GM04503 (cell line): ENCODE measurements around the gene TFEB.

Experiments used
- DNase-seq: peaks from one replicate; pipeline ENCODE4 v3.0.0-alpha.2; 2012; ENCODE audit warnings: low read depth

TFEB gene

DNA sequence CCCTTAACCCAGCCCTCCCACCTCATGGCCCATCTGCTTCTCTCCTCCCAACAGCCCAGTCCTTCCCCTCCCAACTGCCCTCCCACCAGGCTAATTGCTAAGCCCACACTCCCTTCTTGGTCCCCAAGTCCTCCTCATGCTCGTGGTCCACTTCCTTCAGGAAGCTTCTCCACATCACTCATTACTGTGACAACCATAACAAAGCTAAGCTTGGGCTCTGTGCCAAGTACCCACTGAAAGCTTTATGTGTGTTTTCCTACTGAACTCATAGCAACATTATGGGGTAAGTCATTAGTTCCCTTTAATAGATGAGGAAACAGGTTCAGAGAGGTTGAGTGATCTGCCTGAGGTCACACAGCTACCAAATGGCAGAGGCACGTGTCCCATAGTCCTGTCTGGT lies 28.1 kb upstream of the TFEB start:
- no peak for DNase-seq

DNA sequence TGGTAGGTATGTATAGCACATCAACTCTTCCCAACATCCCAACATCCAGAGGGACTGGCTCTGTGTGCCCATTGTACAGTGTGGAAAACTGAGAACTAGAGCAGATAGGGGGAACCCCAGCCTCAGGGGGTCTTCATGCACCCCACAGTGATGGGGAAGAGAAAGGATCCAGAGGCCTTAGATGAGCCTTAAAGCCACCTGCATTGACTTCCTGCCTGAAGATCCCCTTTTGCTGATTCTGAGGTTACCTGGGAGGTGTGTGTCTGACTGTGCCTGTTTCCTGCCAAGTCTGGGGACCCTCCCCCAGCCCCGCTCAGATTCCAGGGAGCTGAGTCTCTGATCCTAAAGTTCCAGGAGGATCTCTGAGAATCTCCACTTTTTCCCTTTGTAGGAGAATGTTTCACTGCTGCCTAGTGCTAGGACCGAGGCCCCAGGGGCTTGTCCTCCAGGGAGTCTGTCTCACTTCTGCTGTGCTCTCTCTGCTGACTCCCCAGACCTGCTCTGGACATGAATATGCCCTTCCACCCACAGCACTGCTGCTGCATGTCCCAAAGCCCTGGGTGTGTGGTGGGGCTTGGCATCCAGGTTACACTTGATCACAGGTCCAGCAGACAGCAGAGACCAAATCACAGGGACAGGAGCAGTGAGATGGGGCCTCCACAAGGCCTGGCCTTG lies 24.6 kb upstream of the TFEB start:
- no peak for DNase-seq

DNA sequence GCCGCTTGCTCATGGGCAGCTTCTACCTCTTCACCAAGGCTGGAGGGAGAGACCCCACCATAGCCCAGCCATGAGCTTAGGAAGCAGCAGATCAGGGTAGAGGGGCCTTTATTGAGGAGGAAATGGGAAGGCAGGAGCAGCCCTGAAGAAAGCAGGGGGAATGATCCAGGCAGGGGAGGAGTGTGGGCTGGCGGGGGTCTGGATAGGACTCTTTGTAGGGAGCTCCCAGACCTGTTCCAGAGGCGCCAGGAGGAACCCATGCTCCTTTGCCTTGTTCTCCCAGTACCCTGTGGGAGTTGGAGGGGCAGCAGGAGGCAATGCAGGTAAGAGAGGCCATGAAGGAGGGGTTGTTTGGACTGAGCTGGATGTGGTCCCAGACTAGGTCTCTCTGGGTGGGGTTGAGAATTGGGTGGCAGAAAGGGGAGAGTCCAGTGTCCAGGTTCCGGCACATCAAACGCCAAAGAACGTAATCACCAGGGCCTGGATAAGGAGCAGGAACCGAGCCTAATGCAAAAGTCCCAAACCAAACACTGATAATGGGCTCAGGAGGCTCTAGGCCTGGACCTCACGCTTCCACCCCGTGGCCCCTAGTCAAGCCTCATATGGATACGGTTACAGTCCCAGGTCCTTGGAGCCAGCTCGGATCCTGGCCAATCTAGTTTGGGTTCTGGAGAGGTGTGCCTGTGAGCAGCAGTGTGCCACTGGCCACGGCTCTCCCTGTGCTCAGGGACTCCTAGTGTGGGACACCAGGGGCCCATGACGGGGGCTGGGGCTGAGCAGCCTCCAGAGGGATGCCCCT lies 23.9 kb upstream of the TFEB start:
- no peak for DNase-seq

DNA sequence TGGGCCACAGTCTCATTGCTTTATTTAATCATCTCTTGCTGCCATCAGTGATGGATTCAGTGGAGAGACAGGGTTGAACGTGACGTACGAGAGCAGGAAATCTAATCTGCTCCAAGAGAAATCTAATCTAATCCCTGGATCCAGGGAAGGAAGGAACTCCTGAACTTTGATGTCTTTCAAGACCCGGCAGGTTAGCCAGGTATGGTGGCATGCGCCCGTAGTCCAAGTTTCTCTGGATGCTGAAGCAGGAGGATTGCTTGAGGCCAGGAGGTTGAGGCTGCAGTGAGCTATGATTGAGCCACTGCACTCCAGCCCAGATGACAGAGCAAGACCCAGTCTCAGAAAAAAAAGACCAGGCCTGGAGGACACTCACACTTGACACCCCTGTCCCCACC lies 23.2 kb upstream of the TFEB start:
- DNase-seq, result no peak

DNA sequence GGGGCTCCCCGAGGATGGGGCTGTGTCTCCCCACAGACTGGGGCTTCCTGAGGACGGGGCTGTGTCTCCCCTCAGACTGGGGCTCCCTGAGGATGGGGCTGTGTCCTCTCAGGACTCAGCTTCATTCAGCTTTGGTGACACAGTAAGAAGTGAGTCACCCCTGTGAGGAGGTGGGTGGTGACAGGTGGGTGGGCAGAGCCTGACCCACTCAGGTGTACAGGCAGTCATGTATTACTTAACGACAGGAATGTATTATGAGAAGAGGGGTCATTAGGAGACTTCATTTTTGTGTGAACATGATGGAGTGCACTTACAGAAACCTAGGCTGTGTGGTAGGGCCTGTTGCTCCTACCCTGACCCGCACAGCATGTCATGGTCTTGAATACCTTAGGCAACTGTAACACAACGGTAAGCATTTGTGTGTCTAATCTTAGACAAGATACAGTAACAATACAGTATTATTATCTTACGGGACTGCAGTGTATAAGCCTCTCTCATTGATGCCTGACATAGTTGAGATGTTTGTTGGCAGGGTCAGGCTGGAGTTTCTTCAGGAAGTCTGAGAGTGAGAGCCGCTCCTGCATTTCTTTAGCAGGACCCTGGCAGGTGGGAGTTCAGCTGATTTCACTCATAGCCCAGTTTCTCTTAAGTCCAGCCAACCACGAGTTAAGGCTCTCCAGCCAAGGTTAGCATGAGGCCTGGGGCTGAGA lies 22.7 kb upstream of the TFEB start:
- no peak for DNase-seq

DNA sequence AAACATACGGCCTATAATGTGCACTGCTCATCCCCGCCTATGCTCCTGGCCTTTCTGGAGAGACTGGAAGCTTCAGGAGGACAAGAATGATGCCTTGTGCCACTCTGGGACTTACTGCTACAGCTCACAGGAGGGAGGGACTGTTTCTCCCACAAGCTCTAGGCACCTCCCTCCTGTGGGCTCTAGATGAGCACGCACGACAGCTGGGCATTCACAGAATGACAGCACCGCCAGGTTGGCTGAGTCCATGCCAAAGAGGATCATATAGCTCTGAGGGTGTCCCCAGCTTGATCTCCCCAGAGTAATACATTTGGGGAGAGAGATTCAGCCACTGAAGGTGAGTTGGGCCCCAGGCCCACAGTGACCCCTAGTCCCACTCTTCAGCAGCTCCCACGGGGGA lies 21.9 kb upstream of the TFEB start:
- DNase-seq, result no peak

DNA sequence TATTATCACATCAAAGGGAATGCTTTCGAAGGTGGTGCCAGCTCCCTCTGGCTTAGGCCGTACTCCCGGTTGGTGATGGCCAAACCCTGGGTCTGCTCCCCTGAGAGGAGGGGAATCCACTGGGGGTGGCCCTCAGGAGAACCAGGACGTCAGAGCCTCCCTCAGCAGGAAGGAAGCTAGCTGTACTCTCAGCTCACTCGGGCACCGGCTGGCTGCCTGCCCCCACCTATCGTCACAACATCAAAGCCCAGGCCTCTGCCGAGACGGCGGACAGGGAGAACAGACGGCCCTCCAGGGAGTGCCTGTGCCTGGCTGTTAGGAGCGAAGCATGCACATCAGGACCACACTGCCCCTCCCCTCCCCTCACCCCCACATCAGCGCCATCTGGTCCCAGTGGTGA lies 20.9 kb upstream of the TFEB start:
- DNase-seq, result no peak

DNA sequence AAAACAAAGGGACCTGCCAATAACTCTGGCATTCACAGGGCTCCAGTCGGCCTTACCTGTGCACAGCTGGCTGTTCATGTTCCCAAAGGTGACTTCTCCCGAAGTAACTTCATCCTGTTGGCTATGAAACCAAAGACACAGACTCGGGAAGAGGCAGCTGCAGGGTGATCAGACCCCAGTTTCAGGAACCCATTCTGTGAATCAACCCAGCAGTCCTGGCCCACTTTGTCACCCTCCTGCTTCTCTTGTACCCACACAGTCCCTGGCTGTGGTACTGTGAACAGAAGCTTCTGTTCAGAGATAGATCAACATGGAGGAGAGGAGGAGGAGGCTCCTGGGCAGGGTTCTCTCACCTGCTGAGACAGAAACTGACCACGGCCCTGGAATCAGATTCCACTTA lies 20.5 kb upstream of the TFEB start:
- DNase-seq, result no peak

DNA sequence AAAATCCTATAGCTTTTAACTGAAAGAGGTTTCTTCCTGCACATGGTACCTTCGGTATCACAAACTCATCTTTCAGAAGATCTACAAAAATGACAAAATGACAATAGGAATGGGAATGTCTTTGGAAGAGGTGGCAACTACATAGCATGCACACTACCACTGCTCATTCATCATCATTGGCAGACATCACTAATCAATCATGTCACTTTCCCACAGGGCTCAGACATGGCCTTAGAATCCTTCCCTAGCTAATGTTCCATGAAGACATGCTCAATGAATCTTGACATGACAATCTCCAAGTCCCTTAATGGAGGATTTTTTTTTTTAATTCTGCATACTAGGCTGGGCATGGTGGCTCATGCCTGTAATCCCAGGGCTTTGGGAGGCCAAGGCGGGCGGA lies 15.0 kb upstream of the TFEB start:
- DNase-seq, result no peak

DNA sequence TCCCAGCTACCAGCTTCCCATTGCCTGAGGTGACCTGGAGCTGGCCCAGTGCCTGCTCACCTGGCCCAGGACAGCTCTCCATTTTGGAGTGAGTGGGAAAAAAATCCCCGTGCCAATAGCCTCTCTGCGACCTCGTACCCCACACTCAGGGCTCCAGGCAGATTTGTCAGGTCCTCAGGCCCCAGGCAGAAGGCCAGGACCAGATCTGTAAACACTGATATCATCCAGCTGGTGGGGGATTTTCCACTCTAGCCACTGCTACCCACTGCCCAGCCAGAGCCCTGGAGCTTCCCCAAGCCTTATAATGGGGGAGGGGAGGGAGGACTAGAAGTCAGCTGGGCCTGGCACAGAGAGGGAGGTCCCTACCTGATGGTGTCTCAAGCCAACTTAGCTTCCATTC lies 13.1 kb upstream of the TFEB start:
- DNase-seq, result no peak

DNA sequence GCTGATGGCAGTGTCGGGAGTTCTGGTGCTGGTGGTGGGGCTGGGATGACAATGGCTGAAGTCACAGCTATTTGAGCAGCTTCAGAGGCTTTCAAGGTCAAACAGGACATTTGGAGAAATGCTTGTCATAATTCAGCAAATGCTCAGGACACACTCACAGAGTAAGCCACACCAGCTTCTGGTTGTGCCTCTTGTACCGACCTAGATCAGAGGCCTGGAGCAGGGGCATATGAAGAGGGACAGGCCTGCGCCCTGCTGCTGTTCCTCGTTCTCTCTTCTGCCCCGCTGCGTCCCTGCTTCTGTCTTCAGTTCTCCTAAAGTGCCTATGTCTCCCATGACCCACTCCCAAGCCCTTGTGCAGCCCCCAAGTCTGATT lies 12.7 kb upstream of the TFEB start:
- DNase-seq, result no peak

DNA sequence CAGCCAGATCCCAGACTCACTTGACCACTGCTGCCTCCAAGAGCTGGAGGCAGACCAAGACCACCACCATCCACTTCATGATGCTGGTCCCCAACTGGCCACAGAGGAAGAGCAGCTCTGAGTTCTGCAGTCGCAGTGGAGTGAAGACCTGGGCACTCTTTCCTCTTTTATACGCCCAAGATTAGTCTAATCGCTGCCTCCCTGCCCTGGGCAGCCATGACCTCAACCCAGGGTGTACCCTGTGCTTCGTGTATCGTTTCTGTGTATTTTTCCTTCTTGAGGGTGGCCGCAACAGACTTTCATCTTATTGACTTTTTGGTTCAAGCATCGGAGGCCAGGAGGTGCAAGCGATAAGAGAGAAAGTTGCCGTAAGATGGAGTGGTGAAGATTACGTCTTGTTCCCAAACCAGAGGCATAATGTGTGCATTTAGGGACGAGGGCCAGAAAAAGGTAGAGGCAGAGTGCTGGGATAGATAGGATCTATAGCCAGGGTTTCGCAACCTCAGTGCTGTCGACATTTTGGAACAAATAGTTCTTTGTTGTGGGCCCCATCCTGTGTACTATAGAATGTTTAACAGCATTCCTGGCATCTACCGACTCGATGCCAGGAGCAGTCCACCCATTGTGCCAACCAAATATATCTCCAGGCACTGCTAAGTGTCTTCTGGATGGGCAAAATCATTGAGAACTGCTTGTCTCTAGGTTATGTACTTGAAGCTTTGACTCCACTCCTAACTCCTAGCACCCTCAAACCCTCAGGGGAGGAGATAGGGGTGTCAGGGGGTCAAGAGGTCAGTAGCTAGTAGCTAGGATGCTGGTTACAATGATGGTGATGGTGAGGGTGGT lies 12.1 kb upstream of the TFEB start, which contains the start of gene PGC:
TSS of gene PGC (minus strand) at position 142 of the 846 bp plus-strand sequence. CDS start at position 79, 63 bp downstream.
- DNase-seq, result no peak

DNA sequence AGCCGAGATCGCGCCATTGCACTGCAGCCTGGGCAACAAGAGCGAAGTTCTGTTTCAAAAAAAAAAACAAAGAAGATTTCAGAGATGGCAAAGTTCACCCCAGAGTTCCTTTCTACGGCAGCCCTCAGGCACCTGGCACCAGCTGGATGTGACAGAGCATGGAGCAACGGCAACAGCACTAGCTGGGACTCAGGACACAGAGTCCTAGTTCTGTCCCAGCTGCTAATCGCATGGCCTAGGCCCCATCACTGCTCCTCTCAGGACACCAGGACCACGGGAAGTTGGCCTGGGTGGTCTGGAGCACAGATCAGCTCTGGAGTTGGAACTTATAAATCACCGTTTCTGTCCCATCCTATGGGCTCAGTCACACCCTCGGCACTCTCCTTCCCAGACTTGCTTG lies 10.7 kb upstream of the TFEB start:
- DNase-seq, result no peak

DNA sequence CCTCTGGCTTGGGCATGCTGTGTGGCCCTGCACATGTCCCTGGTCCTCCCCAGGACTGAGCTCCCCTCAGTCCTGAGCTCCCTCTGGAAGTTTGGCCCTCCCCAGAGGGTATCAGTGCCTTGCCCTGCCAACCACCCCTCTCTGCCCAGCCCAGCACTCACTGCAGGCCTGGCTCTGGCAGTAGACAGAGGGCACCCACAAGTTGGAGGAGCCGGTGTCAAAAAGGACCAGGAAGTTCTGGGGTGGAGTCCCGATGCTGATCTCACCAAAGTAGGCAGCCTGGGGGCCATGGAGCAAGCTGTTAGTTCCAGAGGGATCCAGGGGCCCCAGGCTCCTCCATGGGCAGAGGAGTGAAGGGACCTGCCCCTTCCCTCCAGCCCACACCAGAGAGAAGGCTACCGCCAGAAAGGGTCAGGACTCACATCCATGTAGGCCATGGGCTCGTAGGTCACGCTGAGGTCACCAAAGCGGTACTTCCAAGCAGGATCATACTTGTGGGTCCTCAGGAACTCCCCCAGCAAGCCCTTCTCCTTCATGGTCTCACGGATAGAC lies 8.9 kb upstream of the TFEB start:
- no peak for DNase-seq

DNA sequence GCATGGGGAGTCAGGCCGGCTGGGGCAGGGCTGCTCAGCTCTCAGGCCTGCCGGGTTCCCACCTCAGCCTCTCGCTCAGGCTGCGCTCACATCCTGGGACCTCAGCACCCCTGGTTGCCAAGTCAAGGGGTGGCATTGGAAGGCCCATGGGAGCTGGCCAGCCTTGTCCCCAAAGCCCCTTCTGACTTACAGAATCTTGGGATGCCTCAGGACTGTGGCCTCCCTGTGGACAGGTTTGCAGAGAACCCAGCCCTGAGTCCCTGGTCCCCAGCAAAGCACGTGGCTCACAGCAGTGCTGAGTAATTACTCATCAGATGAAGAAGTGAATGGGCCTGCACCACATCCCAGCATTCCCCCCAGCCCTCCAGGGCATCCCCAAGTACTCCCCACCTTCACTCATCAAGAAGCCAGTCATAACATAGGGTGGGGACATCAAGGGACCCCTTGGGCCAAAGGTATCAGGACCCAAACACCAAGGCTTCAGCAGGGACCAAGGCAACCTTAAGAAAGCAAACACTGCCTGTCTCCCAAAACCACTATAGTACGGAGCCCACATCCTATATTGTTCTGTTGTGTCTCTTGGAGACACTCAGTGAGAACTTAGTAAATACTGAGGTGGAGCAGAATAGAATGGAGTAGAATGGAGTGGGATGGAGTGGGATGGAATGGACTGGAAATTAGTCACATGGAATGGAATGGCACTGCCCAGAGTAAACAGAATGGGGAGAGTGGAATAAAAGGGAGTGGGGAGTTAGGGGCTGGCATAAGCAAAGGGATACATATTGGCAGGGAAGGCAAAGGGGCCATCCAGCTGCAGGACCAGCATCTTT lies 8.2 kb upstream of the TFEB start:
- no peak for DNase-seq

DNA sequence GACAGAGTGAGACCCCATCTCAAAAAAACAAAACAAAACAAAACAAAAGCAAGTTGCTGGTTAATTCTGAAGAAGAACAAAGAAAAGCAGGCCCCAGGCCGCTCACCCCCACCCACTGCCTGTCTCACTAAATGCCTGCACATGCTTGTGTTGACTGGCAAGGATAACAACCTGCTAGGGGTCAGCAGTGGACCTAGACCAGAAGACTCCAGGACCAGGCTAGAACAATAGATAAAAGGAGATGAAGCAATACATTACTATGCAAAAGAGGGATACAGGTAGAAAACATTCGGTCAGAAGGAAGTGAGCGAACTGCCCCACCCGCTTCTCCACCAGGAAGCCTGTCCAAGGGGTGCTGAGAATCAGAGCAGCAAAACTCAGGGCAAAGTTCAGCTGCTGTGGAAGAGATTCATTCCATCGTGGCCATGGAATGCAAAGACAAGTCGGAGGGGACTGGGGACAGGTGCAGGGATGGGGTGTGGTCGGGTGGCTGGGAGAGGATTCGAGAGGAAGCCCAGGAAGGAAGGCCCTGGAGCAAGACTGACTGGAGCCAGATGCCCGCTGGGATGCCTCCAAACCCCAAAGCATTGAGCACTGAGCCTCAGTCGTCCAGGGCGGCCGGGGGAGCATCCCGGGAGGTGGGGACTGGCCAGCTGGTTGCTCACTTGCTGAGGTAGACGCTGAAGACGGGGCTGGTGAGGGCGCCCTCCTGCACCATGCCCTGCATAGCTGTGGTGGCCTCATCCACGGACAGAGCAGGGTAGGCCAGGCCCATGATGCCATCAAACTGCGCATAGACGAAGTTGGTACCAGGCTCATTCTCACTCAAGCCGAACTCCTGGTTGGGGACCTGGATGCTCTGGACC lies 6.5 kb upstream of the TFEB start:
- DNase-seq, result no peak

DNA sequence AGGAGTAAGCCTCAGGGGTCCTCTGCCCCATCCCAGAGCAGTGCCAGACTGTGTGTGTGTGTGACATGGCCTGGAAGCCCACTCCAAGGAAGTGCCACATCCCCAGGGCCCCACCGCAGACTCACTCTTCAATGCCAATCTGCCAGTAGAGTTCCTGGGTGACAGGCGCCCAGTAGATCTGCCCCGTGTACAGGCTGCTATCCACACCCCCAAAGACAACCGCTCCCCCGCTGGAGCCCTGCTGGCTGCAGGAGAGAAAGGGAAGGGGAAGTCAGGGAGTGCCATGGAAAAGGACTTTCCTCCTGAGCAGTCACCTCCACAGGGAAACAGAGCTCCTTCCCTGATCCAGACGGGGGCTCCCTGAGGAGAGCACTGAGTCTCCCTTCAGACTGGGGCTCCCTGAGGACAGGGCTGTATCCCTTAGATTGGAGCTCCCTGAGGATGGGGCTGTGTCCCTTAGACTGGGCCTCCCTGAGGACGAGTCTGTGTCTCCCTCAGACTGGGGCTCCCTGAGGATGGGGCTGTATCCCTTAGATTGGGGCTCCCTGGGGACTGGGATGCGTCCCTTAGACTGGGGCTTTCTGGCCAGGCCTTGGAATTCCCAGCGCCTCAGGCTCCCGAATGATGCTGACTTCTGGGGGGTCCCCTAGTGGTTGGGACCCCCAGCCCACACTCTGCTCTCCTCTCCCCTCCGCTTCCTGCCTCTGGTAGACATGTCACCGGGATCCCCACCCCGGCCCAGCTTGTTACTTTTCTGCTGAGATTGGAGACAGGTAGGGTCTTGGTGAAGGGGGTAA lies 5.2 kb upstream of the TFEB start:
- no peak for DNase-seq

DNA sequence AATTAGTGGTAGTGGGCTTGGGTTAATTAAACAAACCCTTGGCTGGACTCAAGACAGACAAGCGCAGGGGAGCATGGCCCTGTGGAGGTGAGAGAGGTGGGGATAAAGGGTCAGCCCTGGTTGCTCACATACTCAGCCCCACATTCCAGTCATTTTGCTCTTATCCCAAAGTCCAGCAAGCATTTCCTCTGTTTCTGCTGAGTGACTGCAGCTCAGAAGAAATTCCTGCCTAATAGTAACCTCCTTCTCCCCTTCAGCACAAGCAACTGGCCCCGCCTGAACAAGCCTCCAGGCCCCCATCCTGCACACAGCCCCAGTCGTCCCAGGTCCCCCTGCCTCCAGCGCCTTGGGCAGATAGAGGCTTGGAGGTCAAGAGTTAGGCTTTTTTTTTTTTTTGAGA lies 3.6 kb upstream of the TFEB start:
- DNase-seq, result no peak

DNA sequence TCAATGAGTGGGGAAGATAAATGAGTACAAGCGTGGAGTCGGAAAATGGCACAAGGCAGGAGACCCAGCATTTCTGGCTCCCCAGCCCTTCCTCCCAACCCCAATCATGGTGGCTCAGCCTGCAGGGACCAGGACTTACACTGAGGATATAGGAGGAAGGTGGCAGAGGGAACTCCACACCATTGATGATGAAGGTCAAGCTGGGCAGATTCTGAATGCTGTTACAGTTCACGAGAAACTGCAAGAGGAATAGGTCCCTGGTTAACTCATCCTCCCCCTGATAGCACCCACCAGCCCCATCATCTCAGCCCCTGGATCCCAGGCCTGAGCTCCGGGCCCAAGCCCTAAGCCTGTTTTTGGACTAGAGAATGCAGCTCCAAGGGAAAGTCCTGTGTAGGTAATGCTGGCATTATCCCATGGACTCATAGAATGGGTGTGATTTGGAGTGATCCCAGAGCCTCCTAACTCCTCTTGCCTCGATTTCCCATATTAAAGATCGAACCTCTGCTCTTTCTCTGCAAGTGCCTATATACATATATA lies 2.3 kb upstream of the TFEB start:
- no peak for DNase-seq
